NCI-H1930 (cell line): ENCODE results near the gene SRPX2.

Experiments used
- DNase-seq, 2 experiments: peaks; one replicate each; lab custom pipeline; 2025; lab: John Stamatoyannopoulos, UW

SRPX2 gene, protein sequence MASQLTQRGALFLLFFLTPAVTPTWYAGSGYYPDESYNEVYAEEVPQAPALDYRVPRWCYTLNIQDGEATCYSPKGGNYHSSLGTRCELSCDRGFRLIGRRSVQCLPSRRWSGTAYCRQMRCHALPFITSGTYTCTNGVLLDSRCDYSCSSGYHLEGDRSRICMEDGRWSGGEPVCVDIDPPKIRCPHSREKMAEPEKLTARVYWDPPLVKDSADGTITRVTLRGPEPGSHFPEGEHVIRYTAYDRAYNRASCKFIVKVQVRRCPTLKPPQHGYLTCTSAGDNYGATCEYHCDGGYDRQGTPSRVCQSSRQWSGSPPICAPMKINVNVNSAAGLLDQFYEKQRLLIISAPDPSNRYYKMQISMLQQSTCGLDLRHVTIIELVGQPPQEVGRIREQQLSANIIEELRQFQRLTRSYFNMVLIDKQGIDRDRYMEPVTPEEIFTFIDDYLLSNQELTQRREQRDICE

GRCh38 chrX:100643956-100644860 is at the start of gene SRPX2:
TSS of gene SRPX2 (plus strand) at chrX:100644199. CDS start at chrX:100646323, 2,124 bp downstream.
- no peak for DNase-seq

- DNase-seq = no peak
These were observed 47.4 kb upstream of the SRPX2 start for GRCh38 chrX:100596601-100597000.

- DNase-seq = no peak
These were observed 44.5 kb upstream of the SRPX2 start for GRCh38 chrX:100599456-100599855.

GRCh38 chrX:100600340-100600739 is 43.7 kb upstream of the SRPX2 start:
- no peak for DNase-seq

DNA sequence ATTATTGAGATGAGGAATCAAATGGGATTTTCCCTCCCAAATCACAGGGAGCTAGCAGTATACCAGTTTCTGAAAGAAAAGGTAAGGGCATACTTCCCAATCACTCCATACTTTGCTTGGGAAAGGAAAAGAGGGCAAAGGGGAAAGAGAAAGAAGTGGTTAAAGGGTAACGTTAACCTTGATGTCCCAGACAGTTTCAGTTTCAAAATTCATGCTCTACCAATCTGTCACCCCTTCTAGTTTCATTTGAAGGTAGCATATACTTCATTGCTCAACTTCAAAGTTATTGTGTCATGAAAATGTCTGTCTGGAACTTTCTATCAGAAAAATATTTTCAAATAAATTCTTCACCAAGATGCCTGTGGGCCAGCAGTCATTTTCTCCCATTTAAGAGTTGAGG is 43.2 kb upstream of the SRPX2 start:
- no peak for DNase-seq

GRCh38 chrX:100606753-100607152 is 37.2 kb upstream of the SRPX2 start:
- DNase-seq = no peak

DNA sequence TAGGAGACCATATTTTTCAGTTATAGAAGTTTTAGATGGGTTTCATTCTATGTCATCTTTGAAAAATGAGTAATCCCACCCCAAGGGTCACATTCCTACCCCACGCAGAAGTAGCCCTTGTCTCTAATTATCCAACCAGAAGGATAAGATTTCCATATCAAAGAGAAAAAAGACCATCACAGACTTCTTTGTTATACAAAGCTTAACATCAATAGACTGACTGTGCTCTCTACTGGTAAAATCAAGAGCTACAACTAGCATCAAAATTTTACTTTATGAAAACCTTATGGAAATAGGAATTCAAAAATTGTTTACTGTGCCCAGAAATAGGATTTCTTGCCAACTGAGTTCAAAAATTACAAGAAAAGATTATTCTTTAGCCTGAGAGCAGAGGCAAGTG is 34.4 kb upstream of the SRPX2 start:
- no peak for DNase-seq

- no peak for DNase-seq
These were observed 32.0 kb upstream of the SRPX2 start for GRCh38 chrX:100611951-100612350.

GRCh38 chrX:100615005-100615404 is 29.0 kb upstream of the SRPX2 start:
- no peak for DNase-seq

- no peak for DNase-seq
These were observed 21.0 kb upstream of the SRPX2 start for GRCh38 chrX:100623001-100623400.

GRCh38 chrX:100625985-100626491 is 18.0 kb upstream of the SRPX2 start:
- no peak for DNase-seq

DNA sequence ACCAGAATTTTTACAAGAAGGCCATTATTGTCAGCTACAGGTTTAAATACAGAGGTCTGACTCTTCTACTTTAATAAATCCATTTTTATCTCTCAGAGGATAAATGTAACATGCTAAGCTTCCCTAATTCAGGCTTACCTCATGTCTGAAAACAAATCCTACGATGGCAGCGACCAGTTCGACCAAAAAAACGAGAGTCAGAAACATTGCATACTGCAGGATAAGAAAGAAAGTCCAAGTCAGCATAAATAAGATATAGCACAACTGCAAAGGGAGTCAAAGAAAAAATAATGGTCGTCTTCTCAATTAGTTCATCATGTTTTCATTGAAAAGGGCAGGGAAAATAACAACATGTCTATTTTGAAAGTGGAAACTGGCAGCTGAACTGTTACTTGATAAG is 9.0 kb upstream of the SRPX2 start:
- no peak for DNase-seq

- no peak for DNase-seq
These were observed 8.0 kb upstream of the SRPX2 start for GRCh38 chrX:100635989-100636320.

DNA sequence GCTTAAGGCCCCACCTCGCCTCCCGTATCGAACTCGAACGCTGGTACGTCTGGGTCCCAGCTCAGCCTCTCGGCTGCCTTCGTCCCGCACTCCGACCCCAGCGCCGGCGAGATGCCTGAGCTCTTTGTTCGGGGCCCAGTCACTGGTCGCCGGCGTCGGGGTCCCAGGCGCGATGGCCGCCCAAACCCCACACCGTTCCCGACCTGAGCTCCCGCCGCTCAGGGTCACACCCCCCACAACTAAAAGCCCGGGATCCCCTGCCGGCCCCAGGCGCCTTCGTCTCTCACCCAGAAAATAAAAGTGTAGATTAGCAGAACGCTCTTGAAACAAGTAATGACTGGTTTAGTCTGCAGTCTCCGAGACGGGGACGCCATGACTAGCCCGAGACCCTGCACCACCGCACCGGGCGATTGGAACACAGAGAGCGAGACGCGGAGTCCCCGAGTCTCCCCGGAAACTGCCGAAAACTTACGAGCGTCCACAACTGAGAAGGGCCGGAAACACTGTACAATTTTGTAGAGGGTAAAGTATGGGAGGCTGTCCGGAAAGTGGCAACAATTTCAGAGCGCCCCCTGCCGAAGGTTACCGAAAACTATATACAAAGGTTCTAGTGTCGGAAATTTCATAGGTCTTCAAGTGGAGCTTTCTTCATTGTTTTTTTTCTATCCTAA is 7.5 kb upstream of the SRPX2 start, which contains the start of gene TSPAN6:
Gene TSPAN6, minus strand, starts transcription at position 486 of the 671 bp plus-strand sequence. Its CDS starts 112 bp downstream, at position 374.
- DNase-seq = peak; percentile 81 to 84

- no peak for DNase-seq
These were observed 1.7 kb upstream of the SRPX2 start for GRCh38 chrX:100642290-100642689.

DNA sequence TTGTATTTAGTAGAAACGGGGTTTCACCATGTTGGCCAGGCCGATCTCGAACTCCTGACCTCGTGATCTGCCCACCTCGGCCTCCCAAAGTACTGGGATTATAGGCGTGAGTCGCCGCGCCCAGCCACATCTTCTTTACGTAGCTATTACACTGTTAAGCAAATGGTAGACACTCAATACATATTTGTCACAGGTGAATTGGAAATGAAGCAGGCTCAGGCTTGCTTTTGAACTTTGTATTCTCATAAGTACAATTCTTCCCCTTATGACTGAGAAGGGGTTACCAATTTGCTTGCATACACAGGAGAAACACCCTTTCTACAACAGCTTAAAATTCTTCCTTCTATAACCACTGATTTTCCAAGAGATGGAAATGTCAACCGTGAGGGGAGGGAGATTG is 787 bp upstream of the SRPX2 start:
- DNase-seq = no peak

GRCh38 chrX:100645106-100645505 is 1.1 kb downstream of the SRPX2 start:
- DNase-seq = no peak

DNA sequence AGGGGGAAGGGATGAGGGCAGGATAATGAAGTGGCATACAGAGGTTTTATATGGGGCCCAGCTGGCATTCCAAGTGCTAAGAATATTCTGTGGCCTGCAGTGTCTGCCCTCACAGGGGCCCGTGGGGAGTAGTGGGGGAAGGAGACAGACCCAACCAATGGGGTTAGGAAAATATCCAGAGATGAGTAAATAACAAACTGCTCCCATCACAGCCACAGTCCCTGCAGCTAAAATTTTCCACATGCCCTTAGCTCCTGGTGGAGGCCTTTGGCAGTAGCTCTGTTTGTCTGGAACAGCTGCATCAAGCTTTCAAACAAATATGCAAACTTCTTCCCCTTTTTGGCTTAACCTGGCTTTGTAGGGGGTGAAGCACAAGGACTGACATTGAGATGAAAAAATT is 3.1 kb downstream of the SRPX2 start:
- no peak for DNase-seq

GRCh38 chrX:100647739-100648138 is 3.7 kb downstream of the SRPX2 start:
- no peak for DNase-seq

DNA sequence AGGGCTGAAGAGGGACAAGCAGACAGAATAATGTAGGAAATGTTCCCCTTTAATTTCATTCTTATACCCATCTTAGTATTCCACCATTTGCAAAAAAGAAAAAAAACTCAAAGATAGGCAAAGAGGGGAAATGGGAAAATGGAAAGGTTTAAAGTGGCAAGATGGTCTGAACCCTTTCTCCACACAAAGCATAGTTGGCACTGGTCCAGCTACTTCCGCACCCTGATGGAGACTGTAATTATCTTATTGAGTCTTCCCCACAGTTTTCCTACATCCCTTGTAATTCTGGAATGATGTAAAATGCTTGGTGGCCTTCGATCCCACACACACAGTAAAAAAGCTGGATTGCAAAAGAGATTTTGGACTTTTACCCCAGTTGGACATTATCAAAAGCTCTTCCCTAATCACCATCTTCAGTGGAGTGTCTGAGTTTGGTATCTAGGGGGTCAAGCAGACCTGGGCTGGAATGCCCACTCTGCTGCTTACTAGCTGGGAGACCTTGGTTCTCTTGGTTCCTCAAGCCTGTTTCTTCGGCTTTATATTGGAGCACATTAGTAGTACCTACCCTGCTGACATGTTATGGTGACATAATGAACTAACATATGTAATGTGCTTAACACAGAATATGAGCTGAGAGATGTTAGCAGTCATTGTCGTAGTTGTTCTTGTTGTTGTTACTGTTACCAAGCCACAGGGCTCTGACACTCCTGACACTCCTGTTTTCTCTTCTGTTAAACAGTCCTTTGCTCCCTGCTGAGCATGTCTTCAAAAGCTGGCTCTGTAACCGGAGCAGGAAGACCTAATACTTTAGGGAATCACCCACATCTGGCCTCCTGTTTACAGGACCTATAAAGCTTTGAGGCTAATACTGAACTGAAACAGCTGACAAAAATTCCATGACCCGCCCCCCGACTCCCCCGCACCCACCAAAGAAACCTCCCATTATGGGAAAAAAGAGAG is 4.7 kb downstream of the SRPX2 start:
- DNase-seq = no peak
